ENCODE results near the gene EXOSC7.

The EXOSC7 gene

GRCh38 chr3:45055032-45055410 is 79.0 kb downstream of the EXOSC7 start:
- no peak for DNase-seq (ENCODE audit: low spot score)

- peak; percentile 22 for DNase-seq (ENCODE audit: low spot score)
These were observed 79.5 kb downstream of the EXOSC7 start for GRCh38 chr3:45055411-45056143.

DNA sequence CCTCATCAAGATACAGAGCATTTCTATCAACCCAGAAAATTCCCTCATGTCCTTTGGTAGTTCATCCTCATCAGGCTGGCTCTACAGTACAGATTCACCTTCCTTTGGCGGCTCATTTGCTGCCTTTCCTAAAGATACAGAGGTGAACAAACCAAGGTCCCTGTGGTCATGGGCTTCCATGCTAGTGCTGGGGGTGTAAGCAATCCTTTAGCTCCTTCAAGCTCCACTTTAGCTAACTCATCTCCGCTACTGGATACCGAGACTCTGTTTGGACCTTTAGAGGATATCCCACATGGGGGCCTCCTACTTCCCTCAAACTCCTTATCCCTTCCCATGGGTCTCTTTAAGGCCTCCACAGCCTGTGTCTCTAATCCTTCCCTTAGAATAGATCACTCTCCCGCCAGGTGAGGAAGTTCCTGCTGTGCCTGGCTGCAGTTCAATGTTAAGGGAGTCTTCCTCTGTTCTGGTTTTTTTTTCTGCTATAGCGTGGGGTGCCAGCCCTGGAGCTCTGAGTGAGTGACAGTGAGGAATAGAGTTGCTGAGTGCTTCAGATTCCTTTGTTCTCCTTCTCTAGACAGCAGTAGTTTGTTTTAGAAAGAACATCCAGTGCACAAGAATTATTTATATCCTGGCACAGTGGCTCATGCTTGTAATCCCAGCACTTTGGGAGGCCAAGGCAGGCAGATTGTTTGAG is 80.7 kb downstream of the EXOSC7 start:
- no peak for DNase-seq (ENCODE audit: low spot score)

- DNase-seq (ENCODE audit: low spot score), result no peak
These were observed 81.5 kb downstream of the EXOSC7 start for GRCh38 chr3:45057557-45057956.

DNA sequence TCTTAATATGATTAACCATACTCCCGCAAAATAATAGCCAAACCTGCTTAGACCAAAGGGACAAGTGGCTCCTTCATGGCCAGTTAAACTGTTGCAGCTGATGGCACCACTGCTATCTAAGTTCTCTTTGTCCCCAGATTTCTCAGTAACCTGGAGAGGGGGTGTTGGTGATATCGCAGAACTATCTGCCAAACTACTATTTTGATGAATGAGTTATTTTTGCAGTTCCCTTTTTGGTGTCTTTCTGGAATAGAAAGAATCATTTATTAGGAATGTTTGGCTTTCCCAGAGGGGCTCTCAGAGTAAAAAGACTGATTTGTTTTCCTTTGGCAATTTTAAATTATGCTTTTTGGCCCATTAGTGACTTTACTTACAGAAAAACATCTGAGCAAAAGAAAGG is 83.1 kb downstream of the EXOSC7 start:
- DNase-seq (ENCODE audit: low spot score), result no peak

- DNase-seq (ENCODE audit: low spot score), result no peak
These were observed 84.3 kb downstream of the EXOSC7 start for GRCh38 chr3:45060165-45060892.
